ENCODE results near the gene RIN1.

RIN1 gene

GRCh38 chr11:66302656-66303055 lies 33.6 kb downstream of the RIN1 start:
- in situ Hi-C loops (cut with MboI; ENCODE audit: low sequenced_read_pairs), result no loop called here

GRCh38 chr11:66299186-66299585 lies 37.0 kb downstream of the RIN1 start:
- in situ Hi-C loops (cut with MboI; ENCODE audit: low sequenced_read_pairs), result no loop called here

DNA sequence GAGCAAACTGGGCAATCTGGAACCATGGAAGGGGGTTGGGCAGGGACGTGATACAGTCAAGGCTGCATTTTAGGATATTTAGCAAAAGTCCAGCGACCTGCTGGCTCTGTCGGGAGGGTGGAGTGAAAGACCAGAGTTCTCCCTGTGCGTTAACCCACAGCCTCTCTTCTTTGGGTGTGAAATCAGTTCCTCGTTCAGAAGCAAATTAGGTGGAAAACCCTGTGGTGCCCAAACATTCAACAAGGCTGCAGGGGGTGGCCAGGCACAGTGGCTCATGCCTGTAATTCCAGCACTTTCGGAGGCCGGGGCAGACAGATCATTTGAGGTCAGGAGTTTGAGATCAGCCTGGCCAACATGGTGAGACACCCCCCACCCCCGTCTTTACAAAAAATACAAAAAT lies 38.6 kb downstream of the RIN1 start:
- in situ Hi-C loops (cut with MboI; ENCODE audit: low sequenced_read_pairs), result no loop called here

DNA sequence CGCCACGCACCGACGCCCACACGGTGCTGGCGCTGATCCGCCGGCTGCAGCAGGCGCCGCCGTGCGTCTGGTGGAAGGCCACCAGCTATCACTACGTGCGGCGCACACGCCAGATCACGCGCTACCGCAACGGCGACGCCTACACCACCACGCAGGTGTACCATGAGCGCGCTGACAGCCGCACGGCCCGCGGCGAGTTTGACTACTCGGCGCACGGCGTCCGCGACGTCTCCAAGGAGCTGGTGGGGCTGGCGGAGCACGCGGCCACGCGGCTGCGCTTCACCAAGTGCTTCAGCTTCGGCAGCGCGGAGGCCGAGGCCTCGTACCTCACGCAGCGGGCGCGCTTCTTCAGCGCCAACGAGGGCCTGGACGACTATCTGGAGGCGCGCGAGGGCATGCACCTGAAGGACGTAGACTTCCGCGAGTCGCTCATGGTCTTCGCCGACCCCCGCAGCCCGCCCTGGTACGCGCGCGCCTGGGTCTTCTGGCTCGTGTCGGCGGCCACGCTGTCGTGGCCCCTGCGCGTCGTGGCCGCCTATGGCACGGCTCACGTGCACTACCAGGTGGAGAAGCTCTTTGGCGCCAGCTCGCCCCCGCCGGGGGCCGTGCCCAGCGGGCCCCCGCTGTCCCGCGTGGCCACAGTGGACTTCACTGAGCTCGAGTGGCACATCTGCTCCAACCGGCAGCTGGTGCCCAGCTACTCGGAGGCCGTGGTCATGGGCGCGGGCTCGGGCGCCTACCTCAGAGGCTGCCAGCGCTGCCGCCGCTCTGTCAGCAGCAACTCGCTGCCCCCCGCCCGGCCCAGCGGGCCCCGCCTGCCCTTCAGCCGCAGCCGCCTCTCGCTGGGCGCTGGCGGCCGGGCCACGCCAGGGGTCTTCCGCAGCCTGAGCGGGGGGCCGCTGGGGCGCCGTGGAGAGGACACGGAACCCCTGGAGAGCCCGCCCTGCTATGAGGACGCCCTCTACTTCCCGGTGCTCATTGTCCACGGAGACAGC lies 41.3 kb downstream of the RIN1 start:
- in situ Hi-C loops (cut with MboI; ENCODE audit: low sequenced_read_pairs), result no loop called here

DNA sequence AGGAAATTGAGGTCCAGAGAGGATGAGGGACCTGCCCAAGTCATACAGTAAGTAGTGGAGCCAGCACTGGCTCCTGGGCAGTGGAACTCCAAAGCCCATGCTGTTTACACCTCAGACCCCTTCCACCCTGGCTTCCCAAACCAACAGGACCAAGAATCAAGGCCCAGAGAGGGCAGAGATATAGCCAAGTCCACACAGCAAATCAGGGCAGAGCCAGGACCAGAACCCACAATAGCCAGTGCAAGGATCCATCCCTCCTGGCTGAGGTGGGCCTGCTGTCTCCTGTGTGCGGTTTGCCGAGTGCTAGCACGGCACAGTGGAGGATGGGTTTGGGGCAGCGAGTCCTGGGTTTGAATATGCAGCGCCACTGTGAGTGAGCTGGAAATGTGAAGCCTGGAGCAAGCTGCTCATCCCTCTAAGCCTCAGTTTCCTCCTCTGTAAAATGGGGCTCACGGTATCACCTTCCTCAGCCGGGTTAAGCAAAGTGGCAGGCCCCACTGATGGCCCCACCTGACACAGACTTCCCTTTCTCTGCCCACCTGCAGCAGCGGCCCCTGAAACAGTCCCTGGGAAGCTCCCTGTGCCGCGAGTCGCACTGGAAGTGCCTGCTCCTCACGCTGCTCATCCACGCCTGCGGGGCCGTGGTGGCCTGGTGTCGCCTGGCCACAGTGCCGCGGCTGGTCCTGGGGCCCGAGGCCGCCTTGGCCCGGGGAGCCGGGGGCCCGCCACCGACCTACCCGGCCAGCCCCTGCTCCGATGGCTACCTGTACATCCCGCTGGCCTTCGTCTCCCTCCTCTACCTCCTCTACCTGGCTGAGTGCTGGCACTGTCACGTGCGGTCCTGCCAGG lies 42.2 kb downstream of the RIN1 start:
- in situ Hi-C loops (cut with MboI; ENCODE audit: low sequenced_read_pairs), result no loop called here

- in situ Hi-C loops (cut with MboI; ENCODE audit: low sequenced_read_pairs), result no loop called here
Measured at GRCh38 chr11:66293352-66293751, 42.9 kb downstream of the RIN1 start.

DNA sequence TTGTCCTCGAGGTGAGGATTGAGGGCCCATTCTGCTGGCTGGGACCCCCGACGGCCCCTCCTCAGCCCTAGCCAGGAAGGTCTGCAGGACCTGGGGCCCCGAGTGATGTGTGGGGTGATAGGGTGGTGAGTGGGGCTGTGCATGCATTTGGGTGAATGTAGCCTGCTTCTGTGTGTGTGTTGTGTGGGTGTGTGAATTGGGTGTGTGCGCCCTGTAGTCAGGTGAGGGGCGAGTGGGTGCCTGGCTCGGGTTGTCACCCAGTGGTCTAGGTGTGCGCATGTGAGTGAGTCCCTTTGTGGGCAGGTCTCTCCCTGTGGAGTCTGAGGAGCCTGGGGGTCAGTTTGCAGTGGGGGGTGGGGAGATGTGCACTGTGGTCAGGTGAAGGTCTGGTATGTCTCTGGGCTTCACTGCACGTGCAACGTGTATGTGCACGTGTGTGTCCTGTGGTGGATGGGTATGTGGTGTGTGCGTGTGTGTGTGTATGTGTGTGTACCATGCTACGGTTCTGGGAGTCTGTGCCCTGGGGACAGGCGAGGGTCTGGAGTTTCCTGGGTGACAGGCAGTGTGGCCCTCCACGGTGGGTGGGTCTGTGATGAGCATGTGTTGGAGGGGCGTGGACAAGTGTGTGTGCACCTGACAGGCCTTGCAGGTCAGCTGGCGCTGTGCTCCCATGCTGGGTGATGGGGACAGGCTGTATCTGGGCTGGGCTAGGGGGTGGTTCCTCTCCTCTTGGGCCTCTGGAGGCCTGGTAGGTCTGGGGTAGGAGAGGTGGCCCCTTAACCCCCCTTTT lies 43.5 kb downstream of the RIN1 start:
- in situ Hi-C loops (cut with MboI; ENCODE audit: low sequenced_read_pairs), result no loop called here

- in situ Hi-C loops (cut with MboI; ENCODE audit: low sequenced_read_pairs), result no loop called here
Measured at GRCh38 chr11:66291706-66292542, 44.3 kb downstream of the RIN1 start, which contains the start of gene TMEM151A. Gene TMEM151A, plus strand, starts transcription at chr11:66291894. Its CDS starts 120 bp downstream, at chr11:66292014.

DNA sequence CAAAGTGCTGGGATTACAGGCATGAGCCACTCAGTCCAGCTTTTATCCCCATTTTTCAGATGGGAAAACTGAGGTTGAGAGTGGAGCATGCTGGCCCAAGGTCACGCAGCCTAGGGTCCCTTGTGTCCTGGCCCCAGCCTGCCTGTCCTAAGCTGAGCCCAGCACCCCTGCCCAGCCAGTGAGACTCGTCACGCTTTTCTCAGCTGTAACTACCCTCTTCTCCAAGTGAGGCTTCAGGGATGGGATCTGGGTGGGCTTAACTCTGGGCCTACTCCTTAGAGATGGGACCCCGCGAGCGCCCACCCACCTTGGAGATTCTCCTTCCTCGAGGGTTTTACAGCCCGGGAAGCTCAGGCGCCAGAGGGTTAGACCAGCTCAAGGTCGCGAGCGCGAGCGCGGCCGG lies 44.9 kb downstream of the RIN1 start:
- in situ Hi-C loops (cut with MboI; ENCODE audit: low sequenced_read_pairs), result no loop called here

- in situ Hi-C loops (cut with MboI; ENCODE audit: low sequenced_read_pairs), result no loop called here
Measured at GRCh38 chr11:66290330-66290621, 46.0 kb downstream of the RIN1 start.

DNA sequence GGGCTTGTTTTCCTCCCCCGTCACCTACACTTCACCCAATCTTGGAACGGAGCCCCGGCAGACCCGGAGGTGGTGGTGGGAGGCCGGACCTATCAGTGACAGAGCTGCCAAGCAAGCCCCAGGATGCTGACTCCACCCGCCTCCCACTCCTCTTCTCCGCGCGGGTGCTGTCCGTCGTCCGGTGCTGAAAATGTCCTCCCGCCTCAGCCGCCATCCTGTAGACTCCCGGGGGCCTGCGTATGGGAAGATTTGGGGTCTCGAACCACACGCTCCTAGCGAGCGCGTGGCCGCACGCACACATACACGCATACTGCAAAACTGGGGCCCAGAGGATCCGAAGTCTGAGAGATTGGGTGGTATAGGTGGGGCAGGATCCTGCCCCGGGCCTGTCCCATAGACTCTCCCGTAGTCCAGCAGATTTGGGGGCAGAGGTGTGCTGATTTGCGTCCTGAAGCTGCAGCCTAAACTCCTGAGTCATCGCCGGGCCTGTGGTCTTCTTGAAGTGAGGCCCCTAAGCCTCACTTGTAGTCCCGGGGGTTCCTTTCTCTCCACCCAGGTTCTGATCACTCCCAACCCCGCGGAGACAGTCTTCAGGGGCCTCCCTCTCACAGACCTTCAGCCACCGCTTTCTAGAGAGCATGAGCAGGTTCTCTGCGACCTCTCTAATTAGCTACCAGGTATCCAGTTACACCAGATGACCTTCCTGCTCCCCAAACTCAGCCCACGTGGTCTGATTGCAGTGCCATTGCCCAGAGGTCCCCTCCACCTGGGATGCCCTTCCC lies 46.5 kb downstream of the RIN1 start:
- in situ Hi-C loops (cut with MboI; ENCODE audit: low sequenced_read_pairs), result no loop called here

DNA sequence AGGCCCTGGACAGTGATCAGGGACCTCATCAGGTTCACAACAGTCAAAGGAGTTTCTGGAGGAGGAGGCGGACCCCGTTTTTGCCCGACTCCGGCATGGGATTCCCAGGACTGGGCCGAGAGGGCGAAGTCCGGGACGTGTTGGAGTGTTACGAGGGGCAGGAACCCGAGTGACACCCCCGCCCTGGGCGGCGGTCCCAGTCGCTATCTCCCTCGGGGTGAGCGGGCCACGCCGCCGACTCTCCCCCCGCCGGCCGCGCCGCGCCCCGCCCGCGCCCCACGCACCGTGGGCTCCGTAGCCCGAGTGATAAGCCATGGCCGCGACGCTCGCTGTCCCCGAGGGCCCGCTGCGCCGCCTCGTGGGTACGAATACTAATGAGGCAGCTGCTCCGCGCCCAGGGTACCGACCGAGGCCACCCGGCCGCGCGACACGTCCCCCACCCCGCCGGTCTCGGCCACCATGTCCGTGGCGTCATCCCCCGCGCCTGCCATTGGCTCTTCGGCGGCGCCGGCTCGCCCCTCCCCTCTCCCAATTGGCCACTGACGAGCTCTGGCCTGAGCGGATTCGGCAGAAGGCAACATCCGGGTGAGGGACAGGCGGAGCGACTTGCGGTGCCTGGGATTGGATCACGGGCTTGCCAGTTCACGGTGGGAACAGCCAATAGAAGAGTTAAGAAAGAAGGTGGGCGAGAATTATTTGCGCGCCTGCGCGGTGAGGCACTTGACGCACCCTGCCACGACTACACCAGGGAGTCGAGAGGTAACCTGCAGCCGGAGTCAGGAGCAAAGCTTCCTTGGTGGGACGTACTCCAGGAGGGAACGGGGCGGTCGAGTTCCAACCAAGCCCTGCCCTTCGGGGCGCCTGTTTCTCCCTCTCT lies 47.3 kb downstream of the RIN1 start, which contains the start of gene YIF1A:
Gene YIF1A, minus strand, starts transcription at position 473 of the 877 bp plus-strand sequence. Its CDS starts 158 bp downstream, at position 315.
- in situ Hi-C loops (cut with MboI; ENCODE audit: low sequenced_read_pairs), result no loop called here

GRCh38 chr11:66287889-66288670 lies 48.2 kb downstream of the RIN1 start:
- in situ Hi-C loops (cut with MboI; ENCODE audit: low sequenced_read_pairs), result no loop called here

- in situ Hi-C loops (cut with MboI; ENCODE audit: low sequenced_read_pairs), result no loop called here
Measured at GRCh38 chr11:66287211-66287888, 48.9 kb downstream of the RIN1 start.

DNA sequence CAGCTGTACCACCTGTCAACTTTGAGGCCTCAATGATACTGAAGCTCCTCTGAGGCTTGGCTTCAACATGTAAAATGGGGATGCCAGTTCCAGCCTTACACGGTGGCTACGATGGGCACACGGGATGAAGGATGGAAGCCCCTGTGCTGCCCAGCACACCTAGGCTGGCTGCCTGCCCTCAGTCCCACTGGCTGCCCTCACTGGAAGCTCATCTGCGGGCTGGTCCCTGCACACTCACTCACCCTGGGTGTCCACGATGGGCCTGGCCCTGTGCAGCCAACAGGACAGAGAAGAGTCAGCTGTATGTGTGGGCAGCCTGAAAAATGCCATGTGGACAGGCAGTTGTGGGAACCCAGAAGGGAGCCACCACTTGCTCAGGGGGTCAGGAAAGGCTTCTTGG lies 49.5 kb downstream of the RIN1 start:
- in situ Hi-C loops (cut with MboI; ENCODE audit: low sequenced_read_pairs), result no loop called here

DNA sequence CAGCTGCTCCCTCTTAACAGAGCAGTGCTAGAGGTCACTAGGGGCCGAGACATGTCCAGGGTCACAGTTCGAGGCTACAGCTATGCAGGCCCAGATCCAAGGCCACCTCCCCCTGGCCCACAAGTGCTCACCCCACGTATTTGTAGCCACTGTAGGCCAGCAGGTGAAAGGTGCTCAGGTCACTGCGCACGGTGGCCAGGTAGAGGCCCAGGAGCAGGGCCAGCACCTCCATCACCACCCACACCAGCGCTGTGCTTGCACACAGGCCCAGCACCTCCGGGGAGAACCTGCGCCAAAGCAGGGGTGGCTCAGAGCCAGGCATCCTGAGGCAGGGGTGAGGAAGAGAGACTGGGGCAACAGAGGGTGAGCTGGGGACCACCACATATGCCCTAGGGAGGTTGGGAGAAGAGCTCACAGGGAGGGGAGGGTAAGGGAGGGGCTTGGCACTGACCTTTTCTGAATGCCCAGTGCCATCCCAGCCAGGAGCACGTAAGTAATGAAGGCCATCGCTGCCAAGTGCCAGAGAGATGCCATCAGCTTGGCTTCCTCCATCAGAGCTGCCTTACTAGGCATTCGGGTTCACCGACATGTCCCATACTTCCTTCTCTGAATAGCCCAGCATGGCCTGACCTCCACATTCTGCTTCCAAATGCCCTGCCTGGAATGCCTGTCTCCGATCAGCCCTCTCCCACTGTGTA lies 50.8 kb downstream of the RIN1 start:
- in situ Hi-C loops (cut with MboI; ENCODE audit: low sequenced_read_pairs), result no loop called here

All from HL-60/S4 (cell line).